GM19240 (cell line): ENCODE results near the gene BICD2.
A peak's percentile ranks its signal among the peaks of the same experiment; 100 is the strongest.

Source experiments
- DNase-seq: peaks from one replicate; pipeline ENCODE4 v3.0.0; 2011; ENCODE audit warnings: low spot score; ENCODE audit not compliant: insufficient read length

BICD2 gene

DNA sequence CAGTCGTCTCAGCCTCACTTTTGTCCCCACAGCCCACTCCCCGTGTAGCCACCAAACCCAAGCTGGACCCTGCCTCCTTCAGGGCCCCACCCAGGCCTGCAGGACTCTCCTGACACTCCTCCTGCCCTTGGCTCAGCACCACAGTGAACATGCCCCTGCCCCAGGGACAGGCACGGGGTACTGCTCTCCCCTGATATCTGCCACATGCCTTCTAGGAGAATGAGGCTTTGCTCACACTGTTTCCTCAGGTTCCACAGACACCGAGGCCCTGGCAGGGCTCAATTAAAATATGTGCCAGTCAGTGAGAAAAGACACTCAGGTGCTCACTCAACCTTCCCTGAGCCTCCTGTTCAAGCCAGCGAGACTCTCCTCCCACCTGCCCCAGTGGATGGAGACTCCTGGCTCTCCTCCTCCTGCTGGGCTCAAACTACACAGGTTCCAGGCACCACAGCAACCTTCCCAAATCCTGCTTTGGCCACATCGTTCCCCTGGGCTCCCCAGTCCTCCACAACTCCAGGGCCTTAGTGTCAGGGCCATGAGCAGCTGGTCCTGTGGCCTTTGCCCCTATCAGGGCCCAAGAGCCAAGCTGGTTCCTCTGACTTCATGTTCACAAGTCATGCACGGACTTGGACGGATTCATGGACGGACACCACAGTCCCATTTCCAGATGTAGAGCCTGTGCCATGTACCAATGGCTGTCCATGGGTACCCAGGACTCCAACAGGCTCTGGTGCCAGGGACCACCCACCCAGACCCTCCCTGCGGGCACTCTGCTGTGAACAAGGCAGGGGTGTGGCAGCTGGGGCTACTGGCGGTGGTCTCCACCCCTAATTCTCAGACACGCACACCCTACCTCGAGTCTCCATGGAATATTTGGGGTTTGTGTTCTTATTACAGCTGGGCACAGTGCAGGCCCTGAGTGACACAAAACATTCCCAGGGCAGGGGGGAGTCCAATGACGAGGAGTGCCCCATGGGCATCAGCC, 36.6 kb downstream of the BICD2 start:
- no peak for DNase-seq

DNA sequence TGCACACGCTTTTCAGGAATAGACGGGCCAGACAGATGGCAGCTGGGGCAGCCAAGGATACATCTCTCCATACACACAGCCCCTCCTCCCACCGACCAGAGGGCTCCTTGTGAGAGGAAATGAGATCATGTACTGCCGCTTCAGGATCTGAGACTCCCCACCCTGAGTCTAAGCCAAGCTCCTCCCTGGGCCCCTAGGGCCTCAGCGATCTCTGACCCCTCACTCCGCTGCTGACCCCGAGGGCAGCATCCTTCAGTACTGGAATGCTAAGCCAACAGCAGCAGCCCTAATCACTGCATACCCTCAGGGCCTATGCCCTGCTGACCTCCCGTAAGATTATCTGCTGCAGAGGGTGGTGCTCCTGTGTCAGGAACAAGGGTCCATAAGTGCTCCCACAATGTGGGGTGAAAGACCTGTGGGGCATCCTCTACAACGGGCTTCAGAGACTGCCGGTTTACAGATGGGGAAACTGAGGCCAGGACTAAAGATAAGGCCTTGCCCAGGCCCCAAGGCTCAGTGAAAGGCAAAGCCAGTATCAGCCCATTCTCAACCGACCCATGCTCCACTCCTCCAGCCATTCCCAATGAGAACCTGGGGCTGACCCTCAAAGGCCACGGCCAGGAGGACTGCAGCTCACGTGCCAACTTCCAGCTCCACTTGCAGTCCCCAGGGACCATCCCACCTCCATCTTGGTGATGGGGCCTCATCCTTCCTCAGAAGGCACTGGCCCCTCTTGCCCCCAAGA, 37.5 kb downstream of the BICD2 start:
- DNase-seq = no peak

DNA sequence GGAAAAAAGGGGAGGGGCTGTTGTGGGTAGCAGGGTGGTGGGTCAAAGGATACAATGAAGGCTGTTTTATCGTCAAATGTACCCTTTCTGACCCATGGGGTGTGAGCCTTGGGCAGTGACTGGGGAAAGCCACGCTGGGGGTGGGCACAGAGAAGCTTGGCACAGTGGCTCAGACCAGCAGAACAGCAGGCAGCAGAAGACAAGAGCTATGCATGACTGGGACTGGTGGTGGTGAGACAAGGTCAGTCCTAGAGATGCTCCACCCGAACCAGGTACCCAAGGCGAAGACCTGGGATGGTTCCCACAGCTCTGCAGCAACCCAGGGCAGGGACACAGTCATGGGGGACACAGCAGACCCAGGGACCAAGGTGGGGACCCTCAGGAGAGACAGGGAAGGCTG, 38.3 kb downstream of the BICD2 start:
- no peak for DNase-seq

DNA sequence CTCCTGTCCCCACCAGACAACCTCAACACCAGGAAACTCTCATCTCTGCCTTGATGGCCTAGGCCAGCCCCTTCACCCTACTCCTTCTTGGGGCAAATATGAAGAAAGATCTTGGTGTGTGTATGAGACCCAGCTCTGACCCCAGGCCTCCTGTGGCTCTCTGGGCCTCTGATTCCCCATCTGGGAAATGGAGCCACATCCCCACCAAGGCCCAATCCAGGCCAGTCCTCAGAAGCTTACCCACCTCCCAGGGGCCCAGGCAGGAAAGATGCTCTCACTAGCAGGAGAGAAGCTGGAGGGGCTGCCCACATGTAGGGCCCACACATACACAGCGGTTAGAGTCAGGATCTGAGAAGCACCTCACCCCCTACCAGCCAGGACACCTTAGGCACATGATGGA, 38.9 kb downstream of the BICD2 start:
- no peak for DNase-seq

DNA sequence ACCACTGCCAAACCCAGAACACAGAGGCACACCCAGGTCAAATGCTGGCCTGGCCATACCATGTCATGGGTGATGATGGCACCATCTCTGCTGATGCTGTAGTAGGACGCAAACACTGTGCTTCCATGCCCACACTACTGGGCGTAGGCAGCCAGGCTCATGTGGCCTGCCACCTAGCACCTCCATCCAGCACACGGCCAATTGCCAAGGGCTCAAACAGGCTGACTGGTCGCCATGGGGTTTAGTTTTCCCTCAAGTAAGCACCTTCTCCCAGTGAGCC, 39.4 kb downstream of the BICD2 start:
- DNase-seq = no peak

DNA sequence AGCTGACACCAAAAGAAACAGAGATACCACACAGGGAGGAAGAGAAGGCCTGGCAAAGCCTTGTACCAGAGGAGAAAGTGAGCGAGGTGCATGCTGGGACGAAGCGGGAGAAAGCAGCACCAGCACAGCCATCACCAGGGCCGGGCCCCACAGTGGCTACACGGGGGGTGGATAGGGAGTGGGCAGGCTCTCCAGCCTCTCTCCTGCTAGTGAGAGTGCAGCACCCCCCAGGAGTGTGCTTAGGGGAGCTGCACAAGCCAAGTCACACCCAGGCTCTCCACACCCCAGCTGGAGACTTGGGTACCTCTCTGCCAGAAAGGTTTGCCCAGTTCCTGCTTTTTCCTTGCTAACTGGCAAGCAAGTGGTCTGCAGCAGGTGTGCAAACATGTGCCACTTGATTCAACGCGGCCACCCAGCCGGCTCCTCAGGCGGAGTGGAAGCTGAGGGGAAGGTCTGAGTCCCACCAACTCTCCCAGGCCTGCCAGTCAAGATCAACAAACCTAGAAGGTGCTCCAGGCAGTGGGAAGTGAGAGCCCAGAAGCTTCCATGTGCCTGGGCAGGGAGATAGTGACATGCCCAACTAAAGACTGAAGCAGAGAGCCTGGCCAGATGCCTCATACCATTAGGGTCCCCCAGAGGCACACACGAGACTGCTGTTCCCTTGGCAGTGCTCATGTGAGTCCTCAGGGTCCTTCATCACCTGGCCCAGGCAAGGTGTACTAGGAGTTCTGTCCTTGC, 39.9 kb downstream of the BICD2 start:
- no peak for DNase-seq

DNA sequence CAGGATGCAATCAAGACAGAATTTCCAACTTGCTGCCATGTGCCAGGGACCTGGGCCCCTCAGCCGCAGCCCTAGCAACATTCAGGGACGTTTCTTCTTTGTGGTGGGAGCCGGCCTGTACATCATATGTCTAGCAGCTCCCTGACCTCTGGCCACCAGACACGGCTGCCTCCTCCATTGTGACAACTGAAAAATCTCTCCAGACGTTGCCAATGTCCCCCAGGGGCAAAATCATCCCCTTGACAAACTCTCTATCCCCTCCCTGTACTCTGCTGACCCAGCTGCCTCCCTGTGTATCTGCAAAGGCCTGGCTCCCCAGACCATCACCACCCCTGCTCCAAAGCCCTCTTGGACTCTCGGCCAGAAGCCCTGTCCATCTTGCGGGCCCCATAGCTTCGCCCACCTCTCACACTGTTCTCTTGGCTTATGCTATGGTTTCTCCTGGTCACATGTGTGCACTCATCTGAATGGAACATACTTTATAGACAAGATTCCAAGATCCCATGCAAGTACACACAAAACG, 40.8 kb downstream of the BICD2 start:
- DNase-seq = no peak

DNA sequence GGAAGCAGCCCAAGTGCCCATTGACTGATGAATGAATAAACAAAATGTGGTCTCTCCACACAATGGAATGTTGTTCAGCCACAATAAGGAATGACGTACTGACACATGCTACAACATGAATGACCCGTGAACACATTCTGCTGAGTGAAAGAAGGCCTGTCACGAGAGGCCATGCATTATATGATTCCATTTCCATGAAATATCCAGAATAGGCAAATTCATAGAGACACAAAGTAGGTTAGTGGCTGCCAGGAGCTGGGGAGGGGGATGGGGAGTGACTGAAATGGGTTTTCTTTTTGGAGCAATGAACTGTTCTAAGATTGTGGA, 41.4 kb downstream of the BICD2 start:
- DNase-seq = no peak

DNA sequence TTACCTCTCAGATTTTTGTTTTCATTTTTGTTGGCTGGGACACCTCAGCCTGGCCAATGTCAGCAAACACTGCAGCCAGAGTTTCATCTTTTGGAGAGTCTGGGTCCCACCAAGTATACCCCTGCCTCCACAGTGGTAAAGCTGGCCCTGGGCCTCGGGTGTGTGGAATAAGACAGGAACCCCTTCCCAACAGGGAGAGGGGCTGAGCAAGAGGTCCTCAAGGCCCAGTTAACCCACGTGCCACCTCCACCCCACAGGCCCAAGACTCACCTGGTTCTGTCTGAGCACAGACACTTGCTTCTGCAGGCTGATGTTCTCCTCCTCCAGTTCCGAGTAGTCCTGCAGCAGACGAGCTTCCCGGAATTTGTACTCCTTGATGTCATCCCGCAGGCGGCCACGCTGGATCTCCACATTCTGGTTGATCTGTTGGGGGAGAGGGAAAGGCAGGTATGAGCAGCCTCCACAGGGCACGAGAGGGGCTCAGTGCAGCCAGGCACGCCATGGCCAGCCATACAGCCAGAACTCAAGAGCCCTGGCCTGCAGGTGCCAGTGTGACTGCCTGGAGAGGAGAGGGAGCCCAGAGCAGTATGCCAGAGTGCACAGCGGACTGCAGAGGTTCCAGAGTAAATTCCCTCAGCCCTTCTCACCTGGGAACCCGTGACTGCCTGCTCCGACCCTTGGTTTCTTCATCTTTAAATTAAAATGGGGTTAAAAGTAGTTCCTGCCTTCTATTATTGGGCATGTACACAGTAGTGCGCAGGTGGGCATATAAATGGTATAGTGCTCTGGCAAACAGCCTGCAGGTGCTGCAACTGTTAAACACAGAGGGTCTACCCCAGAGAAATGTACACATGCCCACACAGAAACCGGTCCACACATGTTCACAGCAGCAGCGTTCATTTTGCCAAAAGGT, 42.0 kb downstream of the BICD2 start:
- DNase-seq = no peak

DNA sequence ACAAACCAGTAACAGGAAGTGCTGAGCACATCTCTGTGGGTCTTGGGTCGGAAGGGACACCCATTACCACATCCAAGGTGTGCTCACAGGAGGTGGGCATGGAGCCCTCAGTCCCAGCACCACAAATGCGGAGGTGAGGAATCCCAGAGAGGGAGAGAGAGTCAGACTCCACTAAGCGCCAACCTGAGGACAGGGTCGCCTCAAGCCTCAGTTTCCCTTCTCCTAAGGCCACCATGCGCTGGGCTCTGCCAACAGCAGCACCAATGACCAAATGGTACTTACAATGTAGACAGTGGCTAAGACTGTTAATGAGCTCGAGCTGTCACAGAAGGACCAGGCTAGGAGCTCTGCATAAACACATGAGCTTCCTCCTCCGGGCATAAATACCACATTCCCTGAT, 43.1 kb downstream of the BICD2 start:
- DNase-seq = no peak

DNA sequence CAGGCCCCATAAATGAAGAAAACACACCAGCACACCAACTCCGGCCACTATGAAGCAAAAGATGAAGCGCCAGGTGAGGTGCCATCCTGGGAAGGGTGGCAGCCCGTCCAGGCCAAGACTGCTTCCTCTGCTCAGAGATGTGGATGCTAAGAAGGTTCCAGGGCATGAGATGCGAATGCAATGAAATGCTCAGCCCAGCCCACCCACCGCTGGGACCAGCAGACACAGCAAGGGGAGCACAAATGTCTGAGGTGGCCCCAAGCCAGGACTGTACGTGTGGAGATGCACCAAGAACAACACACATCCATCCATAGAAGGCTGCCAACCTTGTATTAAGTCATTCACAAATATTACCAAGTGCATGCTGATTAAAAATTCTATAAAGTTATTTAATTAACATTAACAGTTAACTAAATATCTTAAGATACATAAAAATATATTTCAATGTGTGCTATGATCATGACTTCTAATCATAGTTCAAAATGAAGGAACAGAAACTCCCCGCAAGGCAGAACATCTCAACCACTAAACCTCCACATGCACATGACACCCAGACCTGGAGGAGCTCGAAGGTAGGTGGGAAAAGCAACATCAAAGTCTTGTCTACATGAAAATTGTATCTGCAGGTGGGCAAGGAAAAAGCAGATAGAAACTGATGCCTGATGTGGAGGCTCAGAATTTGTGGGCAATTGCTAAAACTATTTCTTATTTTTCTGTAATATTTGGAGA, 43.7 kb downstream of the BICD2 start:
- DNase-seq = no peak

DNA sequence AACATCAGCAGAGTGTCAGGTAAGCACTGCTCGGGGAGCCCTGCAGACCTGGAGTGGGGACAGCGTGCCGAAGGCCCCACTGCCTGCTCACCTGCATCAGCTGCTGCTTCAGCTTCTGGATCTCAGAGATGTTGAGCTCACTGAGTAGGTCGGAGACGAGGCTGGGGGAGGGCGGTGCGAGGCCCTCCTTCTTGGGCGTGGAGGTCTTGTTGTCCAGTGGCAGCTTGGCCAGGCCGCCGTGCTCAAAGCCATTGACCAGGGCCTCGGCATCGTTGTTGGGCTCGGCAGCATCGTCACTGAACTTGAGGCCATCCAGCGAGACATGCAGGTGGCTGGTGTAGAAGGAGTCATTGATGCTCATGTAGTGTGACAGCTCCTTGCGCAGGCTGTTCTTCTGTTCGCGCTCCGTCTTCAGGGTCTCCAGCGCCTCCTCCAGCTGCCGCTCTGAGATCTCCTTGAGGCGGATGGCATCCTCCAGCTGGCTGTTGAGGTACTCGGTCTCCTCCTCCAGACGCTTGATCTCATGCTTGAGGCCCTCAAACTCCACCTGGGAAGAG, 44.3 kb downstream of the BICD2 start:
- DNase-seq = no peak

DNA sequence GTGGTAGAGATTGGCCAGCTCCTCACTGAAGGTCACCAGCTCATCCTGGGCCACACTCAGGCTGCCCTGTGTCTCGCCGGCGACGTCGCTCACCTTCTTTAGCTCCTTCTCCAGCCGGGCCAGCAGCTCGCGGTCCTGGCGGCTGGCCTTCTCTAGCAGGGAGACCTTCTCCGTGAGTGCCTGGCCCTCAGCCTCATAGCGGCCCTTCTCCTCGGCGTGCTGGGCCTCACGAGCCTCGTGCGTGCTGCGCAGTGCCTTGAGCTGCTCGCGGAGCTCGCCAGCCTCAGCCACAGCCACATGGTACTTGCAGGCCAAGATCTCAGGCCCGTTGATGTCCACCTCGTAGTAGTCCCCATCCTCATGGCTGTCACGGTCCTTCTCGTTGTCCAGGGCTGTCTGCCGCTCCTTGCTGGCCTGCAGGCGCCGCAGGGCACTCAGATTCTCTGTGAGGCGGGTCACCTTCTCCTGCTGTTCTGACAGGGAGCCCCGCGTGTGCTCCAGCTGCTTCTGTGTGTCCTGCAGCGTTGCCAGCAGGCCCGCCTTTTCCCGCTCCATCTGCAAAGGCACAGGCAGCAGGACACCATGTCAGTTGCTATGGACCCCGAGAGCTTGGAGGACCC, 45.5 kb downstream of the BICD2 start:
- DNase-seq = no peak

DNA sequence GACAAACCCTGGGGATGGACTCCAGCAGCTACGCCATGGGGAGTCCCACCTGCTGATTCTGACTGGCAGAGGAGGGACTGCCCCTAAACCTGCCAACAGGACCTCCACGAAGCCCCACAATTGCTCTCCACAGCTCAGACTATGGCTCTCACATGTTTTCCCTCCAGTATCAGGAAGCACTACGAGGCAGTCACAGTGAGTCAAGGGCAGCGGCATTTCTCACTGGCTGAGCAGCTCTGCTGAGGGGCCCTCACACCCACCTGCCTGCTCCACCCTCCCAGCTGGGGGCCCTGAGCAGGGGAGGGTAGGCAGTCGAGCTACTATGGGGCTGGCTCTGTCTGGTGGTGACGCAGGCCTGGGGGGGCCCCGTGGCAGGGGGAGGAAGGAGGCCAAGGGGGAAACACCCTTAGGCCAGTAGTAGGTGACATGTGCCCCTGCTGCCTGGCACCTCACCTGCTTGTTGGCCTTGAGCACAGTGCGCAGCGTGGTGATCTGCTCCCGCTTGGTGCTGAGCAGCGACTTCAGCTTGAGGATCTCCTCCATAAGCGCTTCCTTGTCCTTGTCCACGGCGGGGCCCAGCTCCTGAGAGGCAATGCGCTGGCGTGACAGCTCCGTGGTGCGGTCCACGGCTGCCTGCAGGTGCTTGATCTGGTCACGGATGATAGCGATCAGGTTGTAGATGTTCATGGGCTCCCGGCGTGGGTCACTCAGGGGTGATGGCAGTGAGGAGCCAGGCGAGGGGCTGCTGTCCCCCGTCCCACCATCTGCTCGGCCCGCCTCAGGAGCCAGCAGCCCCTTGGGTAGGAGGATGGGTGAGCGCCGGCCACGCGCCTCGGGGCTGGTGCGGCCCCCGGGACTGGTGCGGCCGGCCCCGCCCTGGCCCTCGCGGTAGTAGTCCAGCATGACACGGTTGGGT, 46.3 kb downstream of the BICD2 start:
- DNase-seq = no peak

DNA sequence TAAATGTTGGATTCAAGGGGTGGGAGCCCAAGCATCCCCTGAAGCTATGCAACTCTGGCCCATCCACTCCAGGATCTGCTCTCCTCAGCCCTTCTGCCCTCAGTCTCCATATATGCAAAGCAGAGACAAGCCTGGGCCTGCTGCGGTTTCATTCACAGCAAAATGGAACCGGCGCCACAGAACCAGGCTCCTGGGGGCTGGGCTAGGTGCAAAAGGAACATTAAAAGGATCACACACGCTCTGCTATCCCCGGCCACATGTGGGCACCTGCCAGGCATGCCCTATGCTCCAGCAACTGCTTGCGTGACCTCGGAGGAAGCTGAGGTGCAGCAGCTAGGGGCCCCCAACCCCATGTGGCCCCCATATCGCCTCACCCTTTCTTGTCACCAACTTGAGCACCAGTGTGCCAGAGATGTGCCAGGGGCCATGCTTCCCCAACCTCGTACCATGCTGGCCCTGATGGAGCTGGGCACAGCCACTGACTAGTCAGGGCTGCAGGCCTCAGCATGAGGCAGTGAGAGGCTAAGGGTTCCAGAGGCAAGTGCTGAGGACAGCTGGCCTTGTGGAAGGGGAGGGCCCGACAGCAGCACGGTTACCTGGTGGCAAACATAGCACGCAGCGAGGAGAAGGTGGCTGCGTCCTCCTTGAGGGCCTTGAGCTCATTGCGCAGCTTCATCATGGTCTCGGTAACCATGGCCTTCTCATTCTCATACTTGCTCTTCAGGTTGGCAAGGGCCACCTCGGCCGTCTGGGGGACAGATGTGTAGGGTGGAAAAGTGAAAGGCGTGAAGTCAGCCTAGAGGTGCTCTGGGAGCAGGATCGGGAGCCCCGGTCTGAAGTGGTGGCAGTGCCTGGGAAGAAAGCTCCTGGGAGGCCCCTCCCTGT, 47.2 kb downstream of the BICD2 start:
- no peak for DNase-seq

DNA sequence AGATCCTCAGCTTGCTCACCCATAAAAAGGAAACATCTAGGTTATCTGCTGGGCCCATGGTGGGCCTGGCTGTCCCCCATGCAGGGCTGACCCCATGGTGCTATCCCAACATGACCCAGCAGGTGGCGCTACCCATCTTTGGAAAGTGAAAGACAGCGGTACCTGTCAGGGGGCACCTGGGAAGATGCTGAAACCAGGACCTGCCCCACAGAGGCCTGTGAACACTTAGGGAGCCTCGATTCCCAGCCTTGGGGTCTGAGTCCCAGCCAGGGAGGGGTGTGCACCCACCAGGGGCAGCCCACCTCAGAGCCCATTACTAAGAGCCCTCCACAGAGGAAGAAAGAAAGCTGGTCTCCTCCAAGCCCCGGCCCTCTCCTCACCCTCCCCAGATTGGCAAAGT, 48.1 kb downstream of the BICD2 start:
- peak; percentile 78 for DNase-seq

DNA sequence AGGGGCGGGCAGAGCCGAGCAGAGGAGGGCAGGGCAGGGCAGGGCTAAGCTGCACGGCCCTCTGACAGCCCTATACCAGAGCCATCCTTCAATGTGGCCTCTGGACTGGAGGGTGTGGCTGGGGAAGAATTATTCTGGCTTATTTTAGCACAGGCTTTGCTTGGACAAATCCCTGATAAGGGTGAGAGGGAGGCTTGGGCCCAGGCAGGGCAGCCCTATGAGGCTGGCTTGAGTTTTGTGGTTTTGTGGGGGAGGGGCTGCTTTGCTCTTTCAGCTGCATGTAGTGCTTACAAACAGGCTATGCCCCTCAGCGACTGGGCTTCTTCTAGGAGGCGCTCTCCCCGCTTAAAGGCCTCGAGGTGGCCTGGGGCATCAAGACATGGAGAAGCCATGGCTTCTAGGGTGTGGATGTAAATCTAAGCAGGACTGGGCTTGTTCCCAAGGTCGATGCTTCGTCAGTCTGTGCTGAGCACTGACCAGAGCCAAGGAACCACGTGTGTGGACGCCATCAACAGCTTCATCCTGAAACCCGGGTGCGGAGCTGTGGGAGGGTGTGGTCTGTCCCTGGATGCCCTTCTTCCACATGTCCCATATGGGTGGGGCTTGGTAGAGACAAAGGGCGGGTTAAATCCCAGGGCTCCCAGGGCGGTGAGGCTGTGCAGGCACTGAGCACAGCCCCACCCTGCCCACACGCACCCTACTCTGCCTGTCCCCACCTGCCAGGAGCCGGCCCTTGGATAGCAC, 49.0 kb downstream of the BICD2 start:
- DNase-seq = no peak
